ENCODE measurements around the gene FBXO34. TPM values are rescaled to one million over a fixed set of nuclear protein-coding genes. Genes with fewer than 3 reads are reported as not detected.

FBXO34 gene
- total and polyA plus RNA-seq, 2 of the 13 experiments (the other 11 are each of a cell fraction or from before 2014, with no cell fraction given), result 8.8 to 13.5 TPM

DNA sequence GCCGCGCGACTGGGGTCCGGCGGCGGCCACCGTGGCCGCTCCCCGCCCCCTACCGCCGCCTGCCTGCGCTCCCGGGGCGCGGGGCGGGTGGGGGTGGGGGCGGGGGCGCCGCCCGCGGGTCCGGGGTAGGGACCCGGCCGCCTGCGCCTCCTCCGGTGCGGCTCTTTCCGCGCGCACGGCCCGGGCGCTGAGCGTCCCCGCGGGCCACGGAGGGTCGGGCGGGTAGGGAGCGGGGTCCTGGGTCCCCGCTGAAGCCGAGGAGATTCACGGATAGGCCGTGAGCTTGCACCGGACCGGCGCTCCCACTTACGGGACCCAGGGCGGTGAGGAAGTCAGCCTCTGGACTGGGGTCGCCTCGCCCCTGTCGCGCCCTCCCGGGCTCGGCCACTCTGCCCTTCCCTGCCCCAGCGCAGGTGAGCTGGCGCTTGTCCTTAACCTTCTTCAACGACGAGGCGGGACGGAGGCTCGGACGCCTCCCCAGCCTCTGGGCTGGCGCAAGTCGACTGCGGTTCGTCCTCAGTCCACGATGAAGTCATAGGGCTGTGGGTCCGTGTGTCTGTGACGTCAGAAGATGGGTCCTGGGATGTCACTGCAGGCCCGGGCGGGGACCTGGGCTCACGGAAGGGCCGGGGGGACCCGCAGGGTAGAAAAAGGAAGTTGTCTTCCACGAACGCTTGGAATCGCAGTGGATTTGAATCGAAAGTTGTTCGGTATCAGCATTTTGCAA is 514 bp downstream of the FBXO34 start:
- DNase-seq (ENCODE audit: low spot score) (peak; percentile 41), ATAC-seq (peak; percentile 49), FAIRE-seq (no peak)
- Histone ChIP-seq H3K4me3 (replicated peaks in 1 of 3; ENCODE audit: insufficient read depth in 1 of 3, low read depth in 2 of 3, low read length in 3 of 3) (peak overlapping the region; percentile 87 to 99 (median 97)), H3K4me1 (ENCODE audit: insufficient read depth, low read length) (peaks cover 48% of the 10 kb centered on the region), H3K79me2 (ENCODE audit: insufficient read depth, low read length) (peaks cover 48% of the 10 kb centered on the region), H3K9me3 (ENCODE audit: low read length) (no peaks in the 10 kb centered on the region), H3K36me3 (replicated peaks in 1 of 2; ENCODE audit: control insufficient read depth in 1 of 2, insufficient read depth in 2 of 2, low read length in 2 of 2) (no peaks in the 10 kb centered on the region), H4K20me1 (ENCODE audit: insufficient read depth, low read length) (peaks cover 20% of the 10 kb centered on the region), H3K27ac (ENCODE audit: extremely low read length, insufficient read depth, low read length) (peak overlapping the region; percentile 78), H3K4me2 (ENCODE audit: low read depth, low read length) (peak overlapping the region; percentile 77), H2AFZ (ENCODE audit: low read length) (no peak overlapping the region), H3K9ac (ENCODE audit: insufficient read depth, low read depth, low read length) (peak overlapping the region; percentile 97), H3K27me3 (ENCODE audit: control insufficient read depth in 1 of 2, insufficient read depth in 2 of 2, low read length in 2 of 2) (no peaks in the 10 kb centered on the region; a peak in 1 of 5 replicates)
- in situ Hi-C loops (cut with HindIII; ENCODE audit: extremely low pct_ligation_motif_present, low pct_unique_long_range_greater_than_20kb) (loop anchor here (5.0 kb wide), 1 partner anchor 141 kb away; the partner anchor contains the start of gene ATG14), intact Hi-C loops (cut with micrococcal nuclease; ENCODE audit: unreplicated experiment) (loop anchor here (1.0 to 10.0 kb wide), 3 partner anchors 83 to 313 kb away; partner anchors contain the start of gene KTN1)
- ChIA-PET POLR2A (interaction anchor here (0.7 kb wide), 1 partner anchor 11 kb away, joined by 3 read pairs; no protein-coding TSS in a partner anchor), CTCF (ENCODE audit: low intra/inter-chr PET ratio, low total read pairs) (interaction anchor here (1.3 to 1.7 kb wide), 2 partner anchors 26 to 82 kb away, joined by 5 to 14 read pairs; no protein-coding TSS in a partner anchor)
- BruUV-seq (replicated peaks), result no TSS peak
- WGBS (ENCODE audit: low lambda C conversion rate), result 0% methylated on average over 10 of the region's 80 CpGs
- TF ChIP-seq KAT2B (IDR thresholded peaks at IDR 0.05; ENCODE audit: borderline replicate concordance, low read depth, low read length) (no peak), KLF9 (CRISPR knock-in tag; IDR thresholded peaks at IDR 0.05; ENCODE audit: low read depth) (no peak), TOE1 (CRISPR knock-in tag; IDR thresholded peaks at IDR 0.05) (no peak), RNF219 (CRISPR knock-in tag; IDR thresholded peaks at IDR 0.05) (no peak), KDM2A (CRISPR knock-in tag; IDR thresholded peaks at IDR 0.05; ENCODE audit: borderline replicate concordance, low read depth) (peak; percentile 56; the same call in 1 of the 2 replicates), SMC3 (IDR thresholded peaks at IDR 0.05; ENCODE audit: low read length) (no peak), MEF2D (CRISPR knock-in tag; IDR thresholded peaks at IDR 0.05) (no peak), ZNF644 (CRISPR knock-in tag; IDR thresholded peaks at IDR 0.05; ENCODE audit: low read depth) (no peak), HMG20A (CRISPR knock-in tag; IDR thresholded peaks at IDR 0.05; ENCODE audit: borderline replicate concordance) (no peak), TAF15 (IDR thresholded peaks at IDR 0.05; ENCODE audit: low read depth, low read length, poor library complexity, severe bottlenecking) (no peak), ZKSCAN1 (IDR thresholded peaks at IDR 0.05; ENCODE audit: low read length) (no peak), ZNF792 (CRISPR knock-in tag; IDR thresholded peaks at IDR 0.05) (no peak), ZSCAN29 (CRISPR knock-in tag; conservative IDR thresholded peaks at IDR 0.05) (no peak)
- TF ChIP-seq, protein P1, sequence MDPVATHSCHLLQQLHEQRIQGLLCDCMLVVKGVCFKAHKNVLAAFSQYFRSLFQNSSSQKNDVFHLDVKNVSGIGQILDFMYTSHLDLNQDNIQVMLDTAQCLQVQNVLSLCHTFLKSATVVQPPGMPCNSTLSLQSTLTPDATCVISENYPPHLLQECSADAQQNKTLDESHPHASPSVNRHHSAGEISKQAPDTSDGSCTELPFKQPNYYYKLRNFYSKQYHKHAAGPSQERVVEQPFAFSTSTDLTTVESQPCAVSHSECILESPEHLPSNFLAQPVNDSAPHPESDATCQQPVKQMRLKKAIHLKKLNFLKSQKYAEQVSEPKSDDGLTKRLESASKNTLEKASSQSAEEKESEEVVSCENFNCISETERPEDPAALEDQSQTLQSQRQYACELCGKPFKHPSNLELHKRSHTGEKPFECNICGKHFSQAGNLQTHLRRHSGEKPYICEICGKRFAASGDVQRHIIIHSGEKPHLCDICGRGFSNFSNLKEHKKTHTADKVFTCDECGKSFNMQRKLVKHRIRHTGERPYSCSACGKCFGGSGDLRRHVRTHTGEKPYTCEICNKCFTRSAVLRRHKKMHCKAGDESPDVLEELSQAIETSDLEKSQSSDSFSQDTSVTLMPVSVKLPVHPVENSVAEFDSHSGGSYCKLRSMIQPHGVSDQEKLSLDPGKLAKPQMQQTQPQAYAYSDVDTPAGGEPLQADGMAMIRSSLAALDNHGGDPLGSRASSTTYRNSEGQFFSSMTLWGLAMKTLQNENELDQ (CRISPR knock-in tag; IDR thresholded peaks at IDR 0.05; ENCODE audit: borderline replicate concordance), result no peak
- TF ChIP-seq, protein P2, sequence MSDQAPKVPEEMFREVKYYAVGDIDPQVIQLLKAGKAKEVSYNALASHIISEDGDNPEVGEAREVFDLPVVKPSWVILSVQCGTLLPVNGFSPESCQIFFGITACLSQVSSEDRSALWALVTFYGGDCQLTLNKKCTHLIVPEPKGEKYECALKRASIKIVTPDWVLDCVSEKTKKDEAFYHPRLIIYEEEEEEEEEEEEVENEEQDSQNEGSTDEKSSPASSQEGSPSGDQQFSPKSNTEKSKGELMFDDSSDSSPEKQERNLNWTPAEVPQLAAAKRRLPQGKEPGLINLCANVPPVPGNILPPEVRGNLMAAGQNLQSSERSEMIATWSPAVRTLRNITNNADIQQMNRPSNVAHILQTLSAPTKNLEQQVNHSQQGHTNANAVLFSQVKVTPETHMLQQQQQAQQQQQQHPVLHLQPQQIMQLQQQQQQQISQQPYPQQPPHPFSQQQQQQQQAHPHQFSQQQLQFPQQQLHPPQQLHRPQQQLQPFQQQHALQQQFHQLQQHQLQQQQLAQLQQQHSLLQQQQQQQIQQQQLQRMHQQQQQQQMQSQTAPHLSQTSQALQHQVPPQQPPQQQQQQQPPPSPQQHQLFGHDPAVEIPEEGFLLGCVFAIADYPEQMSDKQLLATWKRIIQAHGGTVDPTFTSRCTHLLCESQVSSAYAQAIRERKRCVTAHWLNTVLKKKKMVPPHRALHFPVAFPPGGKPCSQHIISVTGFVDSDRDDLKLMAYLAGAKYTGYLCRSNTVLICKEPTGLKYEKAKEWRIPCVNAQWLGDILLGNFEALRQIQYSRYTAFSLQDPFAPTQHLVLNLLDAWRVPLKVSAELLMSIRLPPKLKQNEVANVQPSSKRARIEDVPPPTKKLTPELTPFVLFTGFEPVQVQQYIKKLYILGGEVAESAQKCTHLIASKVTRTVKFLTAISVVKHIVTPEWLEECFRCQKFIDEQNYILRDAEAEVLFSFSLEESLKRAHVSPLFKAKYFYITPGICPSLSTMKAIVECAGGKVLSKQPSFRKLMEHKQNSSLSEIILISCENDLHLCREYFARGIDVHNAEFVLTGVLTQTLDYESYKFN (CRISPR knock-in tag; conservative IDR thresholded peaks at IDR 0.05), result no peak
- TF ChIP-seq, protein P3, sequence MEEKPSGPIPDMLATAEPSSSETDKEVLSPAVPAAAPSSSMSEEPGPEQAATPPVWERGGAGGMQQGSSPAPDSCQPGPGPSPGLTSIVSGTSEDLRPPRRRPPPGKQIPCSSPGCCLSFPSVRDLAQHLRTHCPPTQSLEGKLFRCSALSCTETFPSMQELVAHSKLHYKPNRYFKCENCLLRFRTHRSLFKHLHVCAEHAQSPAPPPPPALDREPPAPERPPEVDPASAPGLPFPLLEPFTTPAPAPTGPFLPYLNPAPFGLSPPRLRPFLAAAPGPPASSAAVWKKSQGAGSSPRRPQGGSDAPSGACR (CRISPR knock-in tag; IDR thresholded peaks at IDR 0.05), result no peak

Data from HepG2 (cell line).